DMS153 treated with DMSO at 0.1 percent for 48 hours (cell line): ENCODE data around the gene WASHC2C.
"Not testable (repeated sequence)": the region's sequence is repeated elsewhere in the genome, so short reads cannot be mapped to it uniquely, and the experiment has no call there.

Experiments
- DNase-seq: peaks from one replicate; lab custom pipeline; 2025; ENCODE audit not compliant: unreplicated experiment; lab: John Stamatoyannopoulos, UW

The WASHC2C gene

GRCh38 chr10:45820107-45820830, 93.2 kb downstream of the WASHC2C start:
- not testable (repeated sequence) for DNase-seq

- DNase-seq: not testable (repeated sequence)
Observed at GRCh38 chr10:45822918-45823317, 95.9 kb downstream of the WASHC2C start.
